Measurements from ENCODE around the gene AXIN1.

DNA sequence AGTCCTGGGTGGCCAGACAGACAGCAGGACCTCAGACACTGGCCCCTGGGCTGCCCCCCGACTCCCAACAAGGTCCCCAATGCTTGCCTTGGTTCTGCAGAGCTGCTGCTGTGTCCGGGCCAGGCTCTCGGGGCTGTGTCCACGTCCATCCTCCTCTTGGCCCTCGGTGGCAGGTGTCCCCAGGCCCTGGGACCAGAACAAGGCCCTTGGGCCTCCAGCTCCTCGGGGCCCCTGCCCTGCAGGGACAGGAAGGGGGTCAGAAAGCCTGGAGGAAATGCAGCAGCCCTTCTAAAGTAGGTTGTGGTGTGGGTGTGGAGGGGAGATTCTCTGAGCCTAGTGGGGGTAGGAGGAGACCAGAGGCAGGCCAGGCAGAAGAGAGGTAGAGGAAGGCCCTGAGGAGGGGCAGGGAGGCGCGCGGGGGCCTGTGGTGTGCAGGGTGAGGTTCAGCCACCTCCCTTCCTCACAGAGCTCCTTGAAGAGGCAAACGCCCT, 2.5 kb upstream of the AXIN1 start:
- TF ChIP-seq CTCF (IDR thresholded peaks at IDR 0.05) (no peak), EP300 (IDR thresholded peaks at IDR 0.05) (no peak)
